IMR-90 (cell line): ENCODE data around the gene XDH. TPM values are rescaled to one million over a fixed set of nuclear protein-coding genes. Genes with fewer than 3 reads are reported as not detected.

Experiments used
- ATAC-seq: fragments of 200-7000 bp; cut with Tn5 transposase; 2 replicates; pipeline ENCODE4 v1.9.1; 2020; ENCODE audit warnings: low read depth, mild to moderate bottlenecking, moderate library complexity
- BruUV-seq: library from RNA; stranded (reverse); fragments of 400-500 nt; replicated peaks from 2 replicates; lab custom pipeline; 2021; lab: Mats Ljungman, UMichigan
- CTCF ChIA-PET: fragments of 300-600 bp; formaldehyde crosslinking; extraction: SDS; loops from one replicate; lab custom pipeline; 2021; ENCODE audit warnings: antibody characterized with exemption; lab: Yijun Ruan, JAX
- POLR2A ChIA-PET: fragments of 300-600 bp; sonication (Branson Sonifier 250); formaldehyde crosslinking; loops from one replicate; lab custom pipeline; 2022; ENCODE audit warnings: antibody characterized with exemption; ENCODE audit not compliant: unreplicated experiment; lab: Charles Lee
- DNase-seq: peaks from one replicate; pipeline ENCODE4 v3.0.0; 2013
- H2AFZ ChIP-seq: replicated peaks from 2 replicates; pipeline ENCODE3; 2013; ENCODE audit warnings: low read length, mild to moderate bottlenecking; ENCODE audit not compliant: poor library complexity
- H2AK5ac ChIP-seq: 2 replicates; pipeline ENCODE4 v1.6.1; 2013; ENCODE audit warnings: low read depth, low read length, inconsistent platforms
- H2AK9ac ChIP-seq: replicated peaks from 2 replicates; pipeline ENCODE3; 2013; ENCODE audit warnings: mild to moderate bottlenecking, low read depth, low read length, moderate library complexity; ENCODE audit not compliant: poor library complexity
- H2BK120ac ChIP-seq: 2 replicates; pipeline ENCODE4 v1.6.1; 2013; ENCODE audit warnings: low read depth, low read length, inconsistent platforms
- H2BK15ac ChIP-seq: 3 replicates; pipeline ENCODE4 v1.6.1; 2013; ENCODE audit warnings: low read depth, low read length, inconsistent platforms
- H2BK20ac ChIP-seq: 2 replicates; pipeline ENCODE4 v1.6.1; 2013; ENCODE audit warnings: low read depth, mild to moderate bottlenecking, inconsistent platforms, low read length, moderate library complexity
- H2BK5ac ChIP-seq: 2 replicates; pipeline ENCODE4 v1.6.1; 2013; ENCODE audit warnings: mild to moderate bottlenecking, low read depth, low read length, inconsistent platforms; ENCODE audit not compliant: poor library complexity, severe bottlenecking
- H3K14ac ChIP-seq: replicated peaks from 2 replicates; pipeline ENCODE4 v1.6.1; 2013; ENCODE audit warnings: low read depth, low read length, inconsistent platforms
- H3K18ac ChIP-seq: 2 replicates; pipeline ENCODE4 v1.6.1; 2013; ENCODE audit warnings: low read depth, low read length, control low read depth
- H3K23ac ChIP-seq: 2 replicates; pipeline ENCODE4 v1.6.1; 2013; ENCODE audit warnings: low read depth, low read length, inconsistent platforms
- H3K27ac ChIP-seq: 2 replicates; pipeline ENCODE4 v1.5.1; 2013; ENCODE audit warnings: mild to moderate bottlenecking, control low read depth, low read length; ENCODE audit not compliant: insufficient read depth
- H3K27me3 ChIP-seq: 2 replicates; pipeline ENCODE4 v1.6.1; 2013; ENCODE audit warnings: low read length; ENCODE audit not compliant: control insufficient read depth, insufficient read depth
- H3K36me3 ChIP-seq: 2 replicates; pipeline ENCODE4 v1.6.1; 2013; ENCODE audit warnings: low read length, mixed read lengths; ENCODE audit not compliant: control insufficient read depth, insufficient read depth
- H3K4ac ChIP-seq: 2 replicates; pipeline ENCODE4 v1.6.1; 2013; ENCODE audit warnings: low read depth, low read length, inconsistent platforms
- H3K4me1 ChIP-seq: 2 replicates; pipeline ENCODE4 v1.6.1; 2013; ENCODE audit warnings: low read length, mixed read lengths; ENCODE audit not compliant: control insufficient read depth, insufficient read depth
- H3K4me2 ChIP-seq: 2 replicates; pipeline ENCODE4 v1.6.1; 2013; ENCODE audit warnings: low read depth, mild to moderate bottlenecking, control low read depth, low read length, moderate library complexity
- H3K4me3 ChIP-seq: 2 replicates; pipeline ENCODE4 v1.5.1; 2013; ENCODE audit warnings: low read depth, mild to moderate bottlenecking, control low read depth, low read length, moderate library complexity; ENCODE audit not compliant: insufficient read depth
- H3K56ac ChIP-seq: 2 replicates; pipeline ENCODE4 v1.6.1; 2013; ENCODE audit warnings: low read length, inconsistent platforms; ENCODE audit not compliant: insufficient read depth; ENCODE audit errors: extremely low read depth
- H3K79me1 ChIP-seq, 2 experiments: 2 replicates each; pipeline ENCODE4 v1.6.1; 2013; ENCODE audit warnings: low read length in 2 of 2, inconsistent platforms in 1 of 2, low read depth in 1 of 2
- H3K9ac ChIP-seq: 2 replicates; pipeline ENCODE4 v1.6.1; 2013; ENCODE audit warnings: low read depth, low read length, control low read depth
- H3K9me1 ChIP-seq: 2 replicates; pipeline ENCODE4 v1.6.1; 2013; ENCODE audit warnings: low read length, inconsistent platforms; ENCODE audit not compliant: insufficient read depth
- H3K9me3 ChIP-seq: 2 replicates; pipeline ENCODE4 v1.6.1; 2013; ENCODE audit warnings: low read length; ENCODE audit not compliant: control insufficient read depth, insufficient read depth
- H4K20me1 ChIP-seq: 2 replicates; pipeline ENCODE4 v1.6.1; 2013; ENCODE audit warnings: low read length, inconsistent platforms; ENCODE audit not compliant: insufficient read depth
- H4K5ac ChIP-seq: 2 replicates; pipeline ENCODE4 v1.6.1; 2013; ENCODE audit warnings: mild to moderate bottlenecking, low read depth, low read length, control low read depth
- H4K8ac ChIP-seq, 2 experiments: 2 replicates each; pipeline ENCODE4 v1.6.1; 2013; ENCODE audit warnings: low read depth in 2 of 2, low read length in 2 of 2, control low read depth in 1 of 2, inconsistent platforms in 1 of 2
- H4K91ac ChIP-seq: 2 replicates; pipeline ENCODE4 v1.6.1; 2013; ENCODE audit warnings: low read depth, low read length, inconsistent platforms; ENCODE audit not compliant: insufficient read depth
- CTCF ChIP-seq: conservative IDR thresholded peaks from 2 replicates; pipeline ENCODE4 v1.5.1; 2012; ENCODE audit warnings: mild to moderate bottlenecking, low read depth, low read length, improper control_type of control experiment
- ELK1 ChIP-seq: fragments of 150-350 bp; IDR thresholded peaks from 2 replicates; pipeline ENCODE4 v1.6.1; 2016; ENCODE audit warnings: low read depth, mild to moderate bottlenecking, low read length, moderate library complexity, borderline replicate concordance
- MAZ ChIP-seq: IDR thresholded peaks from 2 replicates; pipeline ENCODE4 v1.6.1; 2012; ENCODE audit warnings: low read depth, mild to moderate bottlenecking, low read length, improper control_type of control experiment, moderate library complexity, borderline replicate concordance
- MXI1 ChIP-seq: IDR thresholded peaks from 2 replicates; pipeline ENCODE4 v1.6.1; 2012; ENCODE audit warnings: low read depth, mild to moderate bottlenecking, low read length, moderate library complexity, borderline replicate concordance
- WGBS, 2 experiments: methylation state at CpG; one replicate each; pipeline versions ENCODE4 v1.1.5 to v1.1.7; 2013; ENCODE audit warnings: missing lambda C conversion rate in 2 of 2; ENCODE audit not compliant: insufficient read length in 1 of 2; ENCODE audit errors: extremely low coverage in 2 of 2; 5-methylcytosine and 5-hydroxymethylcytosine counted together
- dilution Hi-C: fragments of 300-500 bp; cut with HindIII; formaldehyde crosslinking; loops from one replicate; pipeline ENCODE4 v1.14.3; 2018; ENCODE audit warnings: low sequenced_read_pairs; ENCODE audit not compliant: unreplicated experiment
- in situ Hi-C: fragments of 300-500 bp; cut with MboI; formaldehyde crosslinking; loops from 3 replicates; pipeline ENCODE4 v1.14.3; 2019; ENCODE audit warnings: low sequenced_read_pairs, inconsistent platforms, mixed read lengths
- intact Hi-C: fragments of 100-400 bp; cut with micrococcal nuclease; formaldehyde crosslinking; loops from 2 replicates; pipeline ENCODE4 v1.10.0; 2022
- polyA plus RNA-seq, 3 experiments: library from polyadenylated mRNA; depleted of rRNA; stranded (reverse); fragments of >200 nt; gene quantifications; 2 replicates each; pipeline ENCODE4 v1.2.3, GENCODE V29; 2012; ENCODE audit warnings: low replicate concordance in 1 of 3
- total RNA-seq: library from RNA; depleted of rRNA; stranded (reverse); fragments of >200 nt; gene quantifications from 2 replicates; pipeline ENCODE4 v1.2.3, GENCODE V29; 2012

XDH gene
- total and polyA plus RNA-seq, 2 of the 4 experiments (the other 2 are of a cell fraction) = 0.46 to 1.1 TPM

GRCh38 chr2:31381601-31382000 is 32.9 kb downstream of the XDH start:
- no peak overlapping the region for H3K56ac ChIP-seq
- H3K4ac ChIP-seq = no peak overlapping the region
- no peaks in the 10 kb centered on the region for H4K20me1 ChIP-seq
- ATAC-seq (no peak), DNase-seq (no peak)
- no peak overlapping the region for H3K14ac ChIP-seq
- no peak overlapping the region for H3K9ac ChIP-seq
- H2BK5ac ChIP-seq = no peak overlapping the region
- H4K8ac ChIP-seq = no peak overlapping the region
- H3K23ac ChIP-seq = no peak overlapping the region
- 0 out of 2 replicates have a peak overlapping the region, but pooled peaks have one; percentile 23 for H2BK20ac ChIP-seq
- no TSS peak for BruUV-seq
- H3K9me1 ChIP-seq = peaks cover 27% of the 10 kb centered on the region
- WGBS, 2 experiments = 54% methylated on average over 3 of the region's 6 CpGs; no CpG with 5 or more reads in 1 of the 2 experiments
- TF ChIP-seq MAZ = no peak
- TF ChIP-seq CTCF = no peak
- no peak for TF ChIP-seq MXI1
- no peak for TF ChIP-seq ELK1
- peak overlapping the region; percentile 60 for H2AK9ac ChIP-seq
- H3K9me3 ChIP-seq = no peaks in the 10 kb centered on the region
- H4K91ac ChIP-seq = no peak overlapping the region
- H3K36me3 ChIP-seq = no peaks in the 10 kb centered on the region
- H3K18ac ChIP-seq = no peak overlapping the region
- no peak overlapping the region for H3K4me2 ChIP-seq
- dilution Hi-C loops = no loop called here
- peaks cover 19% of the 10 kb centered on the region for H3K4me1 ChIP-seq
- H3K79me1 ChIP-seq = no peaks in the 10 kb centered on the region; a peak in 1 of 4 replicates
- H2AK5ac ChIP-seq = no peak overlapping the region
- H2AFZ ChIP-seq = no peak overlapping the region
- H2BK15ac ChIP-seq = no peak overlapping the region
- H4K5ac ChIP-seq = no peak overlapping the region
- intact Hi-C loops = no loop called here
- ChIA-PET CTCF (no interaction called here), POLR2A (no interaction called here)
- H2BK120ac ChIP-seq = no peak overlapping the region
- in situ Hi-C loops = no loop called here
- H3K27me3 ChIP-seq = no peaks in the 10 kb centered on the region
- no peak overlapping the region for H3K27ac ChIP-seq
- H3K4me3 ChIP-seq = no peak overlapping the region
